Pancreas (tissue), 10 donors: ENCODE measurements around the gene FGF19. TPM values are rescaled to one million over a fixed set of nuclear protein-coding genes. Genes with fewer than 3 reads are reported as not detected.
"Not testable (repeated sequence)": the region's sequence is repeated elsewhere in the genome, so short reads cannot be mapped to it uniquely, and the experiment has no call there.

Experiments
- ATAC-seq, 4 donors: fragments of 200-7000 bp; cut with Tn5 transposase; one replicate each; pipeline versions ENCODE4 v1.8.0 to v1.9.1; 2020; ENCODE audit warnings: mild to moderate bottlenecking in 4 of 4, moderate library complexity in 4 of 4
- DNase-seq, 6 donors: peaks; one replicate each; pipeline ENCODE4 v3.0.0-alpha.2; 2020
- FAIRE-seq: peaks from 2 replicates; lab custom pipeline; 2012; peaks lifted over from hg19 to GRCh38; lab: Jason Lieb, UNC
- H3K27ac ChIP-seq, 4 donors: fragments of 200-600 bp; sonication (generic); 1 replicate in 3 of 4; 2 replicates in 1 of 4; pipeline versions ENCODE4 v1.5.0 to v1.8.0; 2020
- H3K27me3 ChIP-seq, 4 donors: fragments of 200-600 bp; one replicate each; pipeline ENCODE4 v1.8.0; 2021
- H3K36me3 ChIP-seq, 3 donors: fragments of 200-600 bp; sonication (generic) in 1 of 3; one replicate each; pipeline versions ENCODE4 v1.5.0 to v1.8.0; 2020 to 2021
- H3K4me1 ChIP-seq, 3 donors: fragments of 200-600 bp; one replicate each; pipeline ENCODE4 v1.8.0; 2021
- H3K4me3 ChIP-seq, 4 donors: fragments of 200-600 bp; sonication (generic) in 2 of 4; one replicate each; pipeline versions ENCODE4 v1.5.0 to v1.8.0; 2020 to 2021
- H3K9me3 ChIP-seq, 4 donors: fragments of 200-600 bp; one replicate each; pipeline ENCODE4 v1.8.0; 2021
- CTCF ChIP-seq, 4 donors: fragments of 200-600 bp; sonication (generic) in 3 of 4; IDR thresholded peaks; one replicate each; pipeline versions ENCODE4 v1.5.0 to v1.8.0; 2021; ENCODE audit warnings: antibody characterized with exemption in 4 of 4
- WGBS, 2 donors: extraction: QIAGEN DNeasy Blood & Tissue Kit; methylation state at CpG; one replicate each; pipeline ENCODE4 v1.1.7; 2013; 5-methylcytosine and 5-hydroxymethylcytosine counted together
- intact Hi-C, 3 donors: fragments of 100-400 bp; cut with DNase I; formaldehyde crosslinking; loops; one replicate each; pipeline versions ENCODE4 v1.11.1 to v1.14.2; 2022
- polyA plus RNA-seq, 2 donors: library from polyadenylated mRNA; stranded (reverse); fragments of 200-250 nt; gene quantifications; one replicate each; pipeline ENCODE4 v1.2.3, GENCODE V29; 2013
- total RNA-seq, 6 donors: library from RNA; stranded (reverse); fragmentation: NEBNext Ultra II Directional in 4 of 6; extraction: Animal tissue kit (Norgen Biotek cat#: 25700) in 4 of 6; gene quantifications; one replicate each; pipeline versions ENCODE4 v1.2.1 to v1.2.4, GENCODE V29; 2021 to 2023
- donor health status: healthy with polysubstance abuse.
- donor health status: DM: no; HTN: no; CAD: no; lungs with moderate emphysema.
- donor health status: DM: no; HTN: no; CAD: no.
- donor health status: control.
- donor health status: control.
- donor health status: Bipolar disorder and iron deficiency.
- donor health status: DM: yes; HTN: yes; CAD: no.
- donor health status: DM: no; HTN: no; CAD: no.
- donor health status: DM: no; HTN: no; CAD: no.
- donor health status: DM: yes; HTN: yes; CAD: no.

The FGF19 gene
- total and polyA plus RNA-seq, 8 donors = 0.06 to 0.28 (median 0.07) TPM; not detected in 3

DNA sequence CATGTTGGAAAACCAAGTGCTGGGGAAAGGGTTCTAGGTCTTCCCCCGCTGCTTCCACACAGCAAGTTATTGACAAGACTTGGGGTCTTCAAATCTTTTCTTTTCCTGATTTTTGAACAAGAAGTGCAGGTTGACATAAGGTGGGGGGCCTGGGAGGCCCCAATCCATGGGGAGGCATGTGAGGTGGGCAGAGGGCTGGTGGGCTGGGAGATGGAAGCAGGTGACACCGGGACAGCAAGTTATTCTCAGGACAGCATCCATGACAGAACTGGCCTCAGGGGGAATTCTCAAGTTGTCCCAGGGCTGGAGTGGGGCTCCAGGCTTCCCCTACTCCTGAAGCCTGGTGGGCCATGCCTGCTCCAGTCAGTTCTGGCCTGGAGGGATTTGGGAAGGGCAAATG lies 5.5 kb downstream of the FGF19 start:
- ATAC-seq = no peak
- no peak for TF ChIP-seq CTCF (IDR thresholded peaks at IDR 0.05)
- no peaks in the 10 kb centered on the region for H3K9me3 ChIP-seq
- peaks cover 0 to 4% (median 0%) of the 10 kb centered on the region in 3 donors for H3K4me1 ChIP-seq
- no peaks in the 10 kb centered on the region for H3K36me3 ChIP-seq
- FAIRE-seq = no peak
- H3K27me3 ChIP-seq = peaks cover 0 to 18% (median 0%) of the 10 kb centered on the region in 4 donors
- WGBS, 2 donors = 72 to 87% methylated on average over 2 of the region's 2 CpGs
- DNase-seq = no peak
- H3K27ac ChIP-seq = no peak overlapping the region
- intact Hi-C loops = no loop called here
- H3K4me3 ChIP-seq = no peak overlapping the region

GRCh38 chr11:69697861-69698260 lies 6.0 kb downstream of the FGF19 start:
- Histone ChIP-seq H3K27me3 (peaks cover 0 to 13% (median 0%) of the 10 kb centered on the region in 4 donors), H3K4me1 (peaks cover 0 to 4% (median 0%) of the 10 kb centered on the region in 3 donors), H3K4me3 (no peak overlapping the region), H3K27ac (no peak overlapping the region), H3K36me3 (no peaks in the 10 kb centered on the region), H3K9me3 (no peaks in the 10 kb centered on the region)
- 72 to 84% methylated on average over 10 of the region's 10 CpGs for WGBS, 2 donors
- no peak for DNase-seq
- FAIRE-seq = no peak
- no peak for ATAC-seq
- TF ChIP-seq CTCF (IDR thresholded peaks at IDR 0.05) = no peak
- intact Hi-C loops = no loop called here

DNA sequence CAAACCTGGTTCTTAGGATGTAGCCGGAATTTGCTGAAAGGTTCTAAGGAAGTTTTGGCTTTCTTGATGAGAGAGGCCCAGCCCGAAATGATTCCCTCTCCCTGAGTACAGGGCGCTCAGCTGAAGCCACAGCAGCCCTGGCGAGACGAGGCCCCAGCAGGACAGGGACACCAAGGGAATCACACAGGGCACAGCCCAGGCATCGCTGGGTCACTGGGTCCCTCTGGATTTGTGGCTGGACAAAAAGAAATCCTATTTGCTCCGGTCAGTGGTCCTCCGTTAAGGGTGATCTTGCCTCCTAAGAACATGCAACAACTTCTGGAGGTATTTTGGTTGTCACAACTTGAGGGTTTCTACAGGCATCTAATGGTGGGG lies 6.4 kb downstream of the FGF19 start:
- WGBS, 2 donors = 81 to 84% methylated on average over 8 of the region's 8 CpGs
- intact Hi-C loops = no loop called here
- DNase-seq = no peak
- Histone ChIP-seq H3K27me3 (peaks cover 0 to 10% (median 0%) of the 10 kb centered on the region in 4 donors), H3K9me3 (no peaks in the 10 kb centered on the region), H3K36me3 (no peaks in the 10 kb centered on the region), H3K4me1 (peaks cover 0 to 4% (median 0%) of the 10 kb centered on the region in 3 donors), H3K4me3 (no peak overlapping the region), H3K27ac (no peak overlapping the region)
- no peak for FAIRE-seq
- TF ChIP-seq CTCF (IDR thresholded peaks at IDR 0.05) = no peak
- ATAC-seq = no peak

DNA sequence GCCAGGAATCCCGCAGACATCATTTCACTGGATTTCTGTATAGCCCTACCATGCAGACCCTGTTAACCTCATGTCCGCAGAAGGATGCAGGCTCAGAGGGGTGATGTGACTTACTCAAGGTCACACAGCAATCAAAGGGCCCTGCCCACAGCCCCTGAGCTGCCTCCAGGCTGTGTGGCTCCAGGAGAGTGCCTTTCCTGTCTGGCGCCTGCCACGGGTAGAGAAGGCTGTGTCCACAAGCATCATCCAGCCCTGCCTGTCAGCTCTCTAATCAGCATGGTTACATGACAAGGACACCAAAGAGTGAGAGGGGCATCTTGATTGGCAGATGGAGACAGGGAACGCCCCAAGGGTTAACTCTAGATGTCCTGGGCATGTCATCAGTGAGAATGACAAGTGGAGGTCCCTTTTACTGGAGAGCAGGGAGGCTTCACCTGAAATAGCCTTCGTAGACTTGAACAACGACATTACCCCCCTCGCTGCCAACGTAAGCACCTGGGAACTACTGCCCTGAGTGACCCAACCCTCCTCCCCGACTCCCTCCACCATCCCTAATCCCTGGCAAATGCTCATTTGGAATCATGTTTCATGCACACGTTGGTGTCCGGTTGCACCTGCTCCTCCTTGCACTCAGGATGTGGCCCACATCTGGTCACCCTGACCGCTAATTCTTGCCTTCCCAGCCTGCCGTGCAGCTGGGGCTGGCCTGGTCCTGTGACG lies 6.9 kb downstream of the FGF19 start:
- FAIRE-seq (no peak), DNase-seq (no peak), ATAC-seq (no peak)
- H3K4me1 ChIP-seq = peaks cover 0 to 4% (median 0%) of the 10 kb centered on the region in 3 donors
- 47 to 54% methylated on average over 15 of the region's 15 CpGs for WGBS, 2 donors
- no peak for TF ChIP-seq CTCF (IDR thresholded peaks at IDR 0.05)
- no peaks in the 10 kb centered on the region for H3K36me3 ChIP-seq
- H3K9me3 ChIP-seq = no peaks in the 10 kb centered on the region
- intact Hi-C loops = no loop called here
- no peak overlapping the region for H3K4me3 ChIP-seq
- H3K27me3 ChIP-seq = peaks cover 0 to 5% (median 0%) of the 10 kb centered on the region in 4 donors
- H3K27ac ChIP-seq = no peak overlapping the region

- 67 to 74% methylated on average over 6 of the region's 6 CpGs for WGBS, 2 donors
- H3K27ac ChIP-seq, H3K27me3 ChIP-seq, DNase-seq, intact Hi-C loops, FAIRE-seq, H3K4me3 ChIP-seq, ATAC-seq, H3K36me3 ChIP-seq, H3K4me1 ChIP-seq, H3K9me3 ChIP-seq: not testable (repeated sequence)
Measured at GRCh38 chr11:69695995-69696394, 7.8 kb downstream of the FGF19 start.
